Hepatocyte (in vitro differentiated cells): ENCODE results near the gene MT4.

Source experiments
- CTCF ChIP-seq: fragments of 200-600 bp; sonication (generic); IDR thresholded peaks from 2 replicates; pipeline ENCODE4 v1.5.1; 2016; ENCODE audit warnings: antibody characterized with exemption, mild to moderate bottlenecking; ENCODE audit not compliant: poor library complexity
- EZH2 ChIP-seq: fragments of 200-600 bp; sonication (generic); IDR thresholded peaks from 2 replicates; pipeline ENCODE4 v1.6.1; 2016; ENCODE audit warnings: antibody characterized with exemption, mild to moderate bottlenecking, borderline replicate concordance
- EZH2phosphoT487 ChIP-seq: fragments of 200-600 bp; sonication (generic); IDR thresholded peaks from one replicate; pipeline ENCODE4 v1.6.1; 2018; ENCODE audit warnings: antibody characterized with exemption, mild to moderate bottlenecking, low read depth, moderate library complexity; ENCODE audit not compliant: unreplicated experiment, severe bottlenecking

- TF ChIP-seq CTCF: no peak
- TF ChIP-seq EZH2: no peak
- TF ChIP-seq EZH2phosphoT487: no peak
These were observed 45.2 kb upstream of the MT4 start, which contains the start of gene BBS2 for GRCh38 chr16:56519459-56520250.
